HG02884 (cell line): ENCODE data around the gene TTYH3.

ENCODE experiments used
- ATAC-seq: cut with Tn5 transposase; IDR thresholded peaks from one replicate; pipeline ENCODE4 v1.9.1; 2021; ENCODE audit warnings: mild to moderate bottlenecking, moderate library complexity; ENCODE audit not compliant: unreplicated experiment

The TTYH3 gene

GRCh38 chr7:2646336-2646679 lies 14.5 kb downstream of the TTYH3 start:
- no peak for ATAC-seq

GRCh38 chr7:2646680-2647571 lies 15.1 kb downstream of the TTYH3 start:
- no peak for ATAC-seq

- ATAC-seq, result no peak
Measured at GRCh38 chr7:2647594-2648172, 15.9 kb downstream of the TTYH3 start.

GRCh38 chr7:2649139-2649838 lies 17.5 kb downstream of the TTYH3 start:
- no peak for ATAC-seq

- no peak for ATAC-seq
Measured at GRCh38 chr7:2649991-2650390, 18.2 kb downstream of the TTYH3 start.

- ATAC-seq, result no peak
Measured at GRCh38 chr7:2650451-2650850, 18.7 kb downstream of the TTYH3 start.

GRCh38 chr7:2651336-2651735 lies 19.6 kb downstream of the TTYH3 start:
- no peak for ATAC-seq

- no peak for ATAC-seq
Measured at GRCh38 chr7:2651847-2652735, 20.3 kb downstream of the TTYH3 start.

GRCh38 chr7:2652736-2653060 lies 20.9 kb downstream of the TTYH3 start:
- no peak for ATAC-seq

GRCh38 chr7:2654059-2654458 lies 22.3 kb downstream of the TTYH3 start:
- no peak for ATAC-seq

GRCh38 chr7:2655870-2656614 lies 24.3 kb downstream of the TTYH3 start:
- ATAC-seq, result no peak

GRCh38 chr7:2657208-2657607 lies 25.4 kb downstream of the TTYH3 start:
- ATAC-seq, result no peak

GRCh38 chr7:2657920-2658671 lies 26.3 kb downstream of the TTYH3 start:
- ATAC-seq, result no peak

GRCh38 chr7:2658941-2659340 lies 27.2 kb downstream of the TTYH3 start:
- no peak for ATAC-seq

- ATAC-seq, result no peak
Measured at GRCh38 chr7:2659556-2660358, 28.0 kb downstream of the TTYH3 start.

- ATAC-seq, result no peak
Measured at GRCh38 chr7:2660359-2661095, 28.7 kb downstream of the TTYH3 start.

GRCh38 chr7:2661096-2661449 lies 29.3 kb downstream of the TTYH3 start:
- no peak for ATAC-seq

- ATAC-seq, result no peak
Measured at GRCh38 chr7:2661602-2662272, 30.0 kb downstream of the TTYH3 start.
